HEK293 (cell line): ENCODE data around the gene KLHDC4.

Experiments
- BCL6B ChIP-seq: fragments of 450-650 bp; formaldehyde crosslinking; IDR thresholded peaks from 2 replicates; pipeline ENCODE4 v1.5.1; 2017; ENCODE audit warnings: missing biosample characterization, missing genetic modification characterization
- FEZF1 ChIP-seq: fragments of 450-650 bp; formaldehyde crosslinking; IDR thresholded peaks from 2 replicates; pipeline ENCODE4 v1.5.1; 2016; ENCODE audit warnings: missing biosample characterization, missing genetic modification characterization
- INSM2 ChIP-seq: fragments of 450-650 bp; formaldehyde crosslinking; IDR thresholded peaks from 2 replicates; pipeline ENCODE4 v1.5.1; 2016; ENCODE audit warnings: missing biosample characterization, missing genetic modification characterization
- KLF17 ChIP-seq: fragments of 450-650 bp; formaldehyde crosslinking; IDR thresholded peaks from 2 replicates; pipeline ENCODE4 v1.5.1; 2016; ENCODE audit warnings: missing biosample characterization, missing genetic modification characterization
- KLF9 ChIP-seq: fragments of 450-650 bp; formaldehyde crosslinking; IDR thresholded peaks from 2 replicates; pipeline ENCODE4 v1.5.1; 2016; ENCODE audit warnings: missing biosample characterization, missing genetic modification characterization, low read depth
- PRDM2 ChIP-seq: fragments of 450-650 bp; formaldehyde crosslinking; IDR thresholded peaks from 2 replicates; pipeline ENCODE4 v1.5.1; 2016; ENCODE audit warnings: missing biosample characterization, missing genetic modification characterization, borderline replicate concordance
- REST ChIP-seq: fragments of 450-650 bp; formaldehyde crosslinking; IDR thresholded peaks from 2 replicates; pipeline ENCODE4 v1.5.1; 2016; ENCODE audit warnings: missing biosample characterization, missing genetic modification characterization
- SETDB1 ChIP-seq: IDR thresholded peaks from one replicate; pipeline ENCODE4 v1.6.1; 2017; ENCODE audit warnings: mild to moderate bottlenecking, low read length, moderate library complexity, mixed read lengths; ENCODE audit not compliant: insufficient read length
- SP2 ChIP-seq: fragments of 450-650 bp; formaldehyde crosslinking; IDR thresholded peaks from 2 replicates; pipeline ENCODE4 v1.5.1; 2016; ENCODE audit warnings: missing biosample characterization, missing genetic modification characterization
- TSHZ1 ChIP-seq: fragments of 450-650 bp; formaldehyde crosslinking; IDR thresholded peaks from 2 replicates; pipeline ENCODE4 v1.5.1; 2016; ENCODE audit warnings: missing biosample characterization, missing genetic modification characterization, borderline replicate concordance
- YY1 ChIP-seq: fragments of 450-650 bp; formaldehyde crosslinking; IDR thresholded peaks from 2 replicates; pipeline ENCODE4 v1.5.1; 2018; ENCODE audit warnings: missing biosample characterization, missing genetic modification characterization
- YY2 ChIP-seq: fragments of 450-650 bp; formaldehyde crosslinking; IDR thresholded peaks from 2 replicates; pipeline ENCODE4 v1.5.1; 2016; ENCODE audit warnings: missing biosample characterization, missing genetic modification characterization
- ZBTB8A ChIP-seq: fragments of 450-650 bp; formaldehyde crosslinking; IDR thresholded peaks from 2 replicates; pipeline ENCODE4 v1.5.1; 2016; ENCODE audit warnings: missing biosample characterization, missing genetic modification characterization
- ZNF341 ChIP-seq: fragments of 450-650 bp; formaldehyde crosslinking; IDR thresholded peaks from 2 replicates; pipeline ENCODE4; 2016; ENCODE audit warnings: low read depth, missing biosample characterization, missing genetic modification characterization
- ZNF391 ChIP-seq: fragments of 450-650 bp; formaldehyde crosslinking; IDR thresholded peaks from 2 replicates; pipeline ENCODE4 v1.5.1; 2016; ENCODE audit warnings: low read depth, missing biosample characterization, missing genetic modification characterization, borderline replicate concordance
- ZNF549 ChIP-seq: fragments of 450-650 bp; IDR thresholded peaks from 2 replicates; pipeline ENCODE4 v1.5.1; 2018; ENCODE audit warnings: missing biosample characterization, missing genetic modification characterization, mild to moderate bottlenecking, inconsistent platforms, moderate library complexity
- ZNF580 ChIP-seq: fragments of 450-650 bp; formaldehyde crosslinking; IDR thresholded peaks from 2 replicates; pipeline ENCODE4 v1.5.1; 2016; ENCODE audit warnings: missing biosample characterization, missing genetic modification characterization
- ZNF660 ChIP-seq: fragments of 450-650 bp; IDR thresholded peaks from 2 replicates; pipeline ENCODE4 v1.5.1; 2018; ENCODE audit warnings: missing biosample characterization, mild to moderate bottlenecking, missing genetic modification characterization
- ZNF776 ChIP-seq: fragments of 450-650 bp; formaldehyde crosslinking; IDR thresholded peaks from 2 replicates; pipeline ENCODE4 v1.5.0; 2017; ENCODE audit warnings: missing biosample characterization, missing genetic modification characterization, borderline replicate concordance
- ZNF843 ChIP-seq: fragments of 450-650 bp; formaldehyde crosslinking; IDR thresholded peaks from 2 replicates; pipeline ENCODE4 v1.5.1; 2016; ENCODE audit warnings: missing biosample characterization, missing genetic modification characterization
- ZXDB ChIP-seq: fragments of 450-650 bp; formaldehyde crosslinking; IDR thresholded peaks from 2 replicates; pipeline ENCODE4 v1.5.1; 2016; ENCODE audit warnings: missing biosample characterization, missing genetic modification characterization

KLHDC4 gene

GRCh38 chr16:87723226-87723623, 42.6 kb downstream of the KLHDC4 start (continued):
- TF ChIP-seq INSM2 (tag by site-specific recombination) (no peak), SETDB1 (no peak), YY2 (tag by site-specific recombination) (no peak), ZNF391 (tag by site-specific recombination) (no peak), ZXDB (tag by site-specific recombination) (0 out of 2 replicates have a peak, but pooled peaks have one; percentile 14), FEZF1 (tag by site-specific recombination) (peak; percentile 95), ZNF843 (tag by site-specific recombination) (peak; percentile 88), SP2 (tag by site-specific recombination) (no peak), ZNF776 (no peak), KLF17 (tag by site-specific recombination) (0 out of 2 replicates have a peak, but pooled peaks have one; percentile 50), BCL6B (tag by site-specific recombination) (no peak), REST (tag by site-specific recombination) (no peak), TSHZ1 (tag by site-specific recombination) (peak; percentile 34; the same call in 1 of the 2 replicates), ZNF580 (peak; percentile 40; the same call in 1 of the 2 replicates), YY1 (tag by site-specific recombination) (no peak), ZNF660 (tag by site-specific recombination) (peak; percentile 91), KLF9 (tag by site-specific recombination) (0 out of 2 replicates have a peak, but pooled peaks have one; percentile 19), ZBTB8A (tag by site-specific recombination) (peak; percentile 44; the same call in 1 of the 2 replicates), PRDM2 (tag by site-specific recombination) (no peak), ZNF549 (tag by site-specific recombination) (no peak), ZNF341 (tag by site-specific recombination) (peak; percentile 52; the same call in 1 of the 2 replicates)
